GM13977 (cell line): ENCODE data around the gene TACSTD2.
"Not testable (repeated sequence)": the region's sequence is repeated elsewhere in the genome, so short reads cannot be mapped to it uniquely, and the experiment has no call there.

Experiments used
- DNase-seq: peaks from one replicate; pipeline ENCODE4 v3.0.0; 2012; ENCODE audit warnings: low spot score
- CTCF ChIP-seq: IDR thresholded peaks from 2 replicates; pipeline ENCODE4 v1.5.1; 2012; ENCODE audit warnings: mild to moderate bottlenecking, control low read depth; ENCODE audit not compliant: insufficient read depth; ENCODE audit errors: extremely low read depth, missing control alignments
- in situ Hi-C: fragments of 300-500 bp; cut with MboI; formaldehyde crosslinking; loops from one replicate; pipeline ENCODE4 v1.12.0; 2022; ENCODE audit warnings: low sequenced_read_pairs, low pct_unique_long_range_greater_than_20kb, mixed read lengths, inconsistent platforms; ENCODE audit not compliant: unreplicated experiment

The TACSTD2 gene

GRCh38 chr1:58539553-58539952, 37.5 kb downstream of the TACSTD2 start:
- no peak for DNase-seq
- no peak for TF ChIP-seq CTCF
- in situ Hi-C loops: no loop called here

- no peak for DNase-seq
- TF ChIP-seq CTCF: no peak
- in situ Hi-C loops: no loop called here
Measured at GRCh38 chr1:58538821-58539220, 38.2 kb downstream of the TACSTD2 start.

GRCh38 chr1:58531842-58532241, 45.2 kb downstream of the TACSTD2 start:
- in situ Hi-C loops, DNase-seq: not testable (repeated sequence)

GRCh38 chr1:58529284-58529683, 47.8 kb downstream of the TACSTD2 start:
- DNase-seq: no peak
- TF ChIP-seq CTCF: no peak
- in situ Hi-C loops: no loop called here

- in situ Hi-C loops: no loop called here
- no peak for TF ChIP-seq CTCF
- no peak for DNase-seq
Measured at GRCh38 chr1:58528518-58528917, 48.5 kb downstream of the TACSTD2 start.
